ENCODE results near the gene THSD8. TPM values are rescaled to one million over a fixed set of nuclear protein-coding genes. Genes with fewer than 3 reads are reported as not detected.

Gene THSD8
- 1 to 10 TPM in 1 of 4 donors, not detected in 3; 4.8 TPM for total RNA-seq

DNA sequence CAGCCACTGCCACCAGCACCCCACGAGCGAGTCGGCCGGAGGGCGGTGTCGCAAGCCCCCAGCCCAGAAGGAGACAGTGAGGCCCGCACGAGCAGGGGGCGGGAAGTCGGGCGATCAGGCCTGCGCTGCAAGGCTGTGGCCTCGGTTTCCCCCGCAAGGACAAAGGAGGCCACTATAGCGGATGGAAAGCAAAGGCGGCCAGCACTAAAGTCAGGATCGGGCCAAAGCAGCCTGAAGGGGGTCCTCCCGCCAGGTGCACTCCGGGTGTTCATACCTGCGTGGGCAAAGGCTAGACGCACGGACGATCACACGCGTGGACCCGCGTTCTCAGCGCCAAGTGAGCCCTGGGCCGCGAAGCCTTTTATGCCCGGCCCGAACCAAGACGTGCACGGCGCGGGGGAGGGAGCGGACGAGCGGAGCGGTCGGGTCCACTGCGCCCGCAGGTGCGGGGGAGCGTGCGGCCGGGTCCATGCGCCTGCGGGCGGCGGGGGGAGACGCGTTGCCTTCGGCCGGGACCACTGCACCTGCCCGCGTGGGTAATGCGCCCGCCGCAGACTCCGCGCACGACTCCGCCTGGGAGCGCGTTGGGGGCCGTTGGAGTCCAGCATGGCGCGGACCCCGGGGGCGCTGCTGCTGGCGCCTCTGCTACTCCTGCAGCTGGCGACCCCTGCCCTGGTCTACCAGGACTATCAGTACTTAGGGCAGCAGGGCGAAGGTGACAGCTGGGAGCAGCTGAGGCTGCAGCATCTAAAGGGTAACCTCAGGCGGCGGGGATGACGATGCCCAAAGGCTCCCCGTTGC, at the start of gene THSD8, which contains the start of gene PRDX2:
Gene THSD8 (plus strand): TSS at position 604 of the 801 bp plus-strand sequence. CDS start 3 bp downstream, at position 607.
Gene PRDX2 (minus strand): TSS at position 335 of the 801 bp plus-strand sequence. CDS start 539 bp downstream, outside the sequence.
- Histone ChIP-seq H3K4me1 (peaks cover 0 to 32% (median 10%) of the 10 kb centered on the region in 4 donors), H3K9me3 (no peaks in the 10 kb centered on the region), H3K36me3 (peaks cover 0 to 31% (median 0%) of the 10 kb centered on the region in 3 donors), H3K27ac (peak within 1 kb of the TSS; percentile 67 to 88 (median 80)), H3K4me3 (peak within 1 kb of the TSS; percentile 64 to 82 (median 78)), H3K27me3 (no peaks in the 10 kb centered on the region)
- TF ChIP-seq POLR2A (IDR thresholded peaks at IDR 0.05): peak; percentile 53 to 79
- peak in 1 of 2 donors; percentile 89 for TF ChIP-seq EP300 (IDR thresholded peaks at IDR 0.05)
- TF ChIP-seq, protein P1, sequence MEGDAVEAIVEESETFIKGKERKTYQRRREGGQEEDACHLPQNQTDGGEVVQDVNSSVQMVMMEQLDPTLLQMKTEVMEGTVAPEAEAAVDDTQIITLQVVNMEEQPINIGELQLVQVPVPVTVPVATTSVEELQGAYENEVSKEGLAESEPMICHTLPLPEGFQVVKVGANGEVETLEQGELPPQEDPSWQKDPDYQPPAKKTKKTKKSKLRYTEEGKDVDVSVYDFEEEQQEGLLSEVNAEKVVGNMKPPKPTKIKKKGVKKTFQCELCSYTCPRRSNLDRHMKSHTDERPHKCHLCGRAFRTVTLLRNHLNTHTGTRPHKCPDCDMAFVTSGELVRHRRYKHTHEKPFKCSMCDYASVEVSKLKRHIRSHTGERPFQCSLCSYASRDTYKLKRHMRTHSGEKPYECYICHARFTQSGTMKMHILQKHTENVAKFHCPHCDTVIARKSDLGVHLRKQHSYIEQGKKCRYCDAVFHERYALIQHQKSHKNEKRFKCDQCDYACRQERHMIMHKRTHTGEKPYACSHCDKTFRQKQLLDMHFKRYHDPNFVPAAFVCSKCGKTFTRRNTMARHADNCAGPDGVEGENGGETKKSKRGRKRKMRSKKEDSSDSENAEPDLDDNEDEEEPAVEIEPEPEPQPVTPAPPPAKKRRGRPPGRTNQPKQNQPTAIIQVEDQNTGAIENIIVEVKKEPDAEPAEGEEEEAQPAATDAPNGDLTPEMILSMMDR (IDR thresholded peaks at IDR 0.05): peak in 1 of 5 experiments; percentile 8
- peak in 1 of 2 donors; percentile 47 for DNase-seq (ENCODE audit: low spot score in 2 of 2)
- 0 to 1% methylated on average over 15 to 43 of the region's 78 CpGs for WGBS, 2 donors

DNA sequence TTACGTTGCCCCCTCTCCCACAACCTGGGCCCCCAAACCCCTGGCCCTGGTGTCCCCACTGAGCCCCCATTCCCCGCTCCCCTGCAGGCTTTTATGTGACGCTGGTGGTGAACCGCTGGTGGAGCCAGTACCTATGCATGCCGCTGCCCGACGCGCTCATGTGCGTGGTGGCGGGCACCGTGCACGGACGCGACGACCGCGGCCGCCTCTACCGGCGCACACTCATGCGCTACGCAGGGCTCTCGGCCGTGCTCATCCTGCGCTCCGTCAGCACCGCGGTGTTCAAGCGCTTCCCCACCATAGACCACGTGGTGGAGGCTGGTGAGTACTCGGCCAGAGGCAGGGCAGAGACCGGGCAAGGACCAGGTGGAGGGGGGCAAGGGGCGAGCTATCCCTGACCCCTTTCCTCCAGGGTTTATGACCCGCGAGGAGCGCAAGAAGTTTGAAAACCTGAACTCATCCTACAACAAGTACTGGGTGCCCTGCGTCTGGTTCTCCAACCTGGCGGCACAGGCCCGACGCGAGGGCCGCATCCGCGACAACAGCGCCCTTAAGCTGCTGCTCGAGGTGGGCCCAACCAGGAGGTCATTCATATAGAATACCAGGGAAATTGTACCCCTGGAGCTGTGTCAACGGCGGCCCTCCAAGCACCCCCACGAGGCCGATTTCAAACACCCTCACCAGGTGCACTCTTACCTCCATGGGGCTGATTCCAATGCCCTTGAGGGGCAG, 47.2 kb upstream of the THSD8 start:
- Histone ChIP-seq H3K36me3 (no peaks in the 10 kb centered on the region), H3K27me3 (peaks cover 0 to 36% of the 10 kb centered on the region in 2 donors), H3K27ac (no peak overlapping the region), H3K4me3 (no peak overlapping the region), H3K9me3 (no peaks in the 10 kb centered on the region), H3K4me1 (peaks cover 0 to 26% (median 9%) of the 10 kb centered on the region in 4 donors)
- TF ChIP-seq POLR2A (IDR thresholded peaks at IDR 0.05) (no peak), EP300 (IDR thresholded peaks at IDR 0.05) (no peak)
- TF ChIP-seq, protein P1 (IDR thresholded peaks at IDR 0.05): no peak
- 77 to 79% methylated on average over 24 to 50 of the region's 50 CpGs for WGBS, 2 donors
- DNase-seq (ENCODE audit: low spot score in 2 of 2): no peak

DNA sequence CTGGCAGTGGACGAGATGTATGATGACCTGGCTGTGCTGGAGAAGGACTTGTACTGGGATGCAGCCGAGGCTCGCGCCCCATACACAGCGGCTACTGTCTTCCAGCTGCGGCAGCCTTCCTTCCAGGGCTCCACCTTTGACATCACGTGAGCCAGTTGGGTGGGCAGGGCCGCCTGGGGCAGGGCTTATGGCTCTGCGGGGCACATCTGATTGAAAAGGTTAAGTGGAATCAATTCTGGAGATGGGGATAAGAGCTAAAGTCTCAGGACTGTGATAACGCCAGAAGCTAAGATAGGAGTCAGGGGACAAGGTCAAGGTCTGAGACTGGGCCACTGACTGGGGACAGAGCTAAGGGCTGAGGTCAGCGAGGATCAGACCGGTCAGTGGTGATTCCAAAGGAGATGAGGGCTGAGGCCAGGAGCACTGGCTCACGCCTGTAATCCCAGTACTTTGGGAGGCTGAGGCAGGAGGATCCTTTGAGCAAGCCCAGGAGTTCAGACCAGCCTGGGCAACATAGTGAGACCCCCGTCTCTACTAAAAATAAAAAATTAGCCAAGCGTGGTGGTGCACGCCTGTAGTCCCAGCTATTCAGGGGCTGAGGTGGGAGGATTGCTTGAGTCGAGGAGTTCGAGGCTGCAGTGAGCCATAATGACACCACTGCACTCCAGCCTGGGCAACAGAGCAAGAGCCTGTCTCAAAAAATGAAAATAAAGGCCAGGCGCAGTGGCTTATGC, 45.6 kb upstream of the THSD8 start:
- H3K27ac ChIP-seq: no peak overlapping the region
- 89 to 91% methylated on average over 18 to 19 of the region's 19 CpGs for WGBS, 2 donors
- H3K36me3 ChIP-seq: no peaks in the 10 kb centered on the region
- DNase-seq (ENCODE audit: low spot score in 2 of 2): no peak
- TF ChIP-seq, protein P1 (IDR thresholded peaks at IDR 0.05): no peak
- TF ChIP-seq POLR2A (IDR thresholded peaks at IDR 0.05): no peak
- TF ChIP-seq EP300 (IDR thresholded peaks at IDR 0.05): no peak
- no peaks in the 10 kb centered on the region for H3K9me3 ChIP-seq
- peaks cover 0 to 22% of the 10 kb centered on the region in 2 donors for H3K27me3 ChIP-seq
- H3K4me1 ChIP-seq: peaks cover 0 to 12% (median 9%) of the 10 kb centered on the region in 4 donors
- no peak overlapping the region for H3K4me3 ChIP-seq

DNA sequence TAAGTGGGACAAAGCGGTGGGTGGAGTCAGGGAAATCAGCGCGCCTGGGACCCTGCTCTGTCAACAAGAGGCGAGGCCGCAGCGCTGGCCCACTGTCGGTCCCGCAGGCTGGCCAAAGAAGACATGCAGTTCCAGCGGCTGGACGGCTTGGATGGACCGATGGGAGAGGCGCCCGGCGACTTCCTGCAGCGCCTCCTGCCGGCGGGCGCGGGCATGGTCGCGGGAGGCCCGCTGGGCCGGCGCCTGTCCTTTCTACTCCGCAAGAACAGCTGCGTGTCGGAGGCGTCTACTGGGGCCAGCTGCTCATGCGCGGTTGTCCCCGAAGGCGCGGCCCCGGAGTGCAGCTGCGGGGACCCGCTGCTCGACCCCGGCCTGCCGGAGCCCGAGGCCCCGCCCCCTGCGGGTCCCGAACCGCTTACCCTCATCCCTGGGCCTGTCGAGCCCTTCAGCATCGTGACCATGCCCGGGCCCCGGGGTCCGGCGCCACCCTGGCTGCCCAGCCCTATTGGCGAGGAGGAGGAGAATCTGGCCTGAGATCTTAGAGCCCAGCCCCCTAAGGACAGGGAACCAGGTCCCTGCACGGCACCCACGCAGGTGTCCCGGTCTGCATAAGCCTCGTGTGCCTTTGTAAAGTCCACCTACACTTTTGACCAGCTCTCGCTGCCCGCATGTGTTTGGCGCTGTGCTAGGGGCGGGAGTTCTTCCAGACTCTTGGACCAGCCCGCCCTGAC, 44.2 kb upstream of the THSD8 start:
- peak overlapping the region in 3 of 4 donors; percentile 4 to 43 (median 43) for H3K4me3 ChIP-seq
- H3K4me1 ChIP-seq: peaks cover 0 to 12% (median 9%) of the 10 kb centered on the region in 4 donors
- H3K27ac ChIP-seq: peak overlapping the region in 2 of 4 donors; percentile 20 to 25
- no peak for TF ChIP-seq EP300 (IDR thresholded peaks at IDR 0.05)
- TF ChIP-seq POLR2A (IDR thresholded peaks at IDR 0.05): no peak
- TF ChIP-seq, protein P1 (IDR thresholded peaks at IDR 0.05): peak; percentile 77 to 92 (median 87)
- H3K36me3 ChIP-seq: peaks cover 0 to under 1% (median 0%) of the 10 kb centered on the region in 3 donors
- H3K27me3 ChIP-seq: peaks cover 0 to 10% of the 10 kb centered on the region in 2 donors
- no peaks in the 10 kb centered on the region for H3K9me3 ChIP-seq
- WGBS, 2 donors: 17 to 20% methylated on average over 19 to 21 of the region's 60 CpGs
- no peak for DNase-seq (ENCODE audit: low spot score in 2 of 2)

Measured in tibial nerve (tissue), 4 donors.